DMS114 treated with DMSO at 0.1 percent for 48 hours (cell line): ENCODE data around the gene CFAP61.
"Not testable (repeated sequence)": the region's sequence is repeated elsewhere in the genome, so short reads cannot be mapped to it uniquely, and the experiment has no call there.

ENCODE experiments used
- DNase-seq: peaks from one replicate; lab custom pipeline; 2025; ENCODE audit not compliant: unreplicated experiment; lab: John Stamatoyannopoulos, UW

Gene CFAP61

DNA sequence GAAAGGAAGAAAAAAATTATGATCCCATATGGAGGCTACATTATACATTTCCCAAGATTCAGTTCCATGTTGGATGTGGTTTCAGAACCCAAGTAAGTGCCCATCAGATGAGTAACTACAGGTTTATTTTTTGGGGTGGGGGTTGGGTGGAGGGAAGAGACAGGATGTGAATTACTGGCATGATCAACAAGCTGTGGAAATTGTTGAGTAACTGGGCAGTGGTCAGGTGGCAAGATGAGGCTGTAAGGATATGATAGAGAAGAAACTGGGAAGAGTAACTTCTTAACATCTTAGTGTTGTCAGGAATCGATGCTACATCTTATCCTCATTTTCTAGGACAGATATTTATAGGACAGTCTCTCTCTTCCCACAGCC is 153.5 kb downstream of the CFAP61 start:
- DNase-seq, result no peak

DNA sequence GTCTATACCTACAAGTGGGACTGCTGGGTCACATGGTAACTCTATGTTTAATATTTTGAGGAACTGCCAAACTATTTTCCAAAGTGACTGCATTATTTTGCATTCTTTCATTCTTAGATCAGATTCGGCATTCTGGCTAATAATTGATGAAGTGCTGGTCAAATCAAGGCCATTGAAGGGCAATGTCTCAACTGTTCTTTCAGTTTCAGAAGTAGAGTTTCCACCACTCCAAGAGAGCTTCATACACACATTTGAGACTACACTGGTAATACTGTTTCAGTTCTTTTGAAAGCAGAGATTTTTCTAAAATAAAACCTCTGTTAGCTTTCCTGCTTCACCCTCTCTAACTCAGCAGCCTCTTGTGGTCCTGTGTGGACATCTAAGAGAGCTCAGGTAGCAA is 154.5 kb downstream of the CFAP61 start:
- DNase-seq, result no peak

DNA sequence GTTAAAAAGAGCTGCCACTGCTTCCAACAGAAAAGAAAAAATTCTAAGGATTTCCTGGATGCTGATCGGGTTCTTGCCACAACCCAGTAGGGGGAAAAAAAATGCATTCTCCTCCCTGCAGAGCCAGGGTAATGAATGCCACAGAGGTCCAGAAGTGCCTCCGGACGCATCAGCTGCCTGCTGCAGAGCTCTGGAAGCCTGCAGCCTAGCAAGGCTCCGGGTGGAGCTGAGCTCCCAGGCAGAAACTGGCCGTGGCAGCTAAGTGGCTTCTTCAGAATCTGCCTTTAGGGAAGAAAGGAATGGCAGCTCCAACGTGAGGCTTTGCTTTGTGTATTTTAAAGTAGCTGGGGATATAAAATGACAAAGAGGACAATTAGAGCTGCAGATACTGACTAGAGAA is 155.0 kb downstream of the CFAP61 start:
- DNase-seq, result no peak

DNA sequence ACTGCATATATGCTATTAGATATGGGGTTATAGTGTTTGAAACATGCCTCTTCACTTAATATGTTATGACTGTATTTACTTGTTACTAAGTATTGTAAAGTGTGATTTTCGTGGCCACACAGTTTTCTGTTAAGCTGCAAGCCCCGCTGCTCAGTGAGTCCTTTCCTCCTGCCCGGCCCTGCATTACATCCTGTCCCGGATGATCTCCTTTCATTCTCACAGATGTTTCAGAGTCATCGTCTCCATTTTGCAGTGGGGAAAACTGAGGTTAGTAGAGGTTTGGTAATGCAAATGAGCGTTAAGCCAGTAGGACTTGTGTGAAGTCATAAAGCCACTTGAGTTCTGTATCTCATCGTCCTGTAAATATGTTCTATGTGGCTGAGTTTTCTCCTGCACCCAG is 155.5 kb downstream of the CFAP61 start:
- no peak for DNase-seq

DNA sequence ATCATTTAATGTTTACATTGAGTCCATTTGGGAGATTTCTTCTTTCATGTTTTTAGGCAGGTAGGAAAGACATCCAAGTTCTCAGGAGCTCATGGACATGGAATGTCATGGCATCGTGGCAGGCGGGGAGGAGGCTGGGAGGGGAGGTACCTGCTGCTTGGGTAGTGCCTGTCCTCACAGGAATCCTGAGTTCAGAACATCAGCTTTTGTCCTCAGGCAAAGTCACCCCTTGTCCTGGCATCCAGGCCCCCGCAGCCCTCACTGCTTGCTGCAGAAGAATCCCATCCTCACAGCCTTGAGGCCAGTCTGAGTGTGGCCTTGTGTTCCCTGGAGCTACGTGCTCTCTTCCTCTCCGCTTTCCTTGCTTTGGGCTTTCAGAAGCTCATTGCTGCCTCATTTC is 157.4 kb downstream of the CFAP61 start:
- no peak for DNase-seq

DNA sequence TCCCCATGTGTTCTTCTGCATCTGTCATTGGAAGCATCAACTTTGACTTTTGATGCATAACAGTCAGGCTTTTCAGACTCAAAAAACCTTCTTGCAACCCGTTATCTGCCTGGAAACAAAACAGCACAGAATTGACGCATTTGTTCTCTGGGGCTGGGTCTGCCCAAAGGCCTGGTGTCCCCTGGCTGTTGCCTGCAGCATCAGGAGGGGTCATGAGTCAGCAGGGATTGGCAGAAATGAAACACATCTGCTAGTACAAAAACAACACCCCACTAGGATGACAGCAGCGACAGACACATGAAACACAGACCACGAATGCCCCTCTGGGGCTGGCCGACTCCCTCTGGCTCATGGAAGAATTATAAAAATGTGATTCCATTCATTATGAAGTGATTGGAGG is 158.0 kb downstream of the CFAP61 start:
- DNase-seq, result no peak

DNA sequence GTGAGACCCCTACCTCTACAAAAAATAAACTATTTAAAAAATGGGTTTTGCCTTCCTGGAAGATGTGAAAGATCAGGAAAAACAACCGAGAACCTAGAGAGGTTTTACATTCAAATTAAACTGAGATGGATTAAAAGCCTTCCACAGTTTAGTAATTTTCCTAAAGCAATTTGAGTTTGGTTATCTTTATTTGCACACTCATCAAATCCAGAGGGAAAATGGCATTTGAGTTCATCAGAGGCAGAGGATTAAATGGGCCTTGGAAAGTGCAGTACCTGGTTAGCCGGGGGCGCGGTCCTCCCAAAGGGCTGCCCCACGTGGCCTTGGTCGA is 158.6 kb downstream of the CFAP61 start:
- no peak for DNase-seq

DNA sequence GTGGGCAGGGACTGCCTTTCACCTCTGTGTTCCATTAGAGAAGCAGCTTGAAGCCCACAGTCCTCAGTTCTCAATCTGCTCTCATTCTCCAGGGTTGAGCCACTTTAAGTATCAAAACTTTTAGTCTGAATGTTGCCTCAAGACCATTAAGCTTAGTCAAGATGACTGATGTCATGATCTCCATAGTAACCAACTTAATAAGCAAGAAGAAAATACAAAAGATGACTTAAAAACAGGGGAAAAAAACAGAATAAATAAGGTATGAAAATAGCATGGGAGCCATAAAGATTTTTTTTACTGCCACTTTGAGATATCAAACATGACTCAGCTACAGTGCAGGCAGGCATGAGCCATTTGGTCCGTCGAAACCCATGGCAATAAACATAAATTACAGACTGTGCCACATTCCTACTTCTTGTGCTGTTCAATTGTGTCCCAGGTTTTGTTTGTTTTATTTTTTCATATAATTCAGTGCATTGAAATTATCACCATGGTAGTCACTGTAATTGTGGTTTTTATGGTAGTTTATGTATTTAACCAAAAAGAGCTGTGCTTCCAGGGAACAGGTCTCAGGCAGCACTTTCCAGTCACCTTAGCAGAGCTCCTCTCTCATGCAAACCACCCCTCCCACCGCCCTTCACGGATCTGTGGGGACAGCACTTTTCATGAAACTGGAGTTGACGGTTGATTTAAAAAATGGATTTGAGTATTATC is 159.1 kb downstream of the CFAP61 start:
- DNase-seq, result no peak

DNA sequence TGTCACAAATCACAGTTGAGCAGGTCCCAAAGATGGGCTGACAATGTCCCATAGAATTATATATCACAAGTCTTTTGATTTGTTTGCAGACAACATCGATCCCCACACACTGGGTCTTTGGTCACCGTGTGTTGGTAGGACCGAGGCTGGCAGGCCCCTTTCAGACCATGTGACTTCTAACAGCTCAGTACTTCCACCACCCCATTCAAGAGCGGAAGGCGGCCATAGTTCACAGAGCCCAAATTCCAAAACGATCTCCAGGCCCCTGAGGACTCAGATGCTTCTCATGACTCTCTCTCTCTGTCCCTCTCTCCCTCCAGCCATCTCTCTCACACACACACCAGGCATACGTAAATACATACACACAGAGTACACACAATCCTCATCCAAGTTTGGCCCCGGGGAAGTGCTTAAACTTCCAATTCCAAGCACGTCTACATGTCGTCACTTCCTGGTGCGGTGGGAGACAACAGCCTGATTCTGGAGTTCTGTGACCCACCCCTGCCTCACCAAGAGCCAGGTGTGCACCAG is 159.7 kb downstream of the CFAP61 start:
- no peak for DNase-seq

DNA sequence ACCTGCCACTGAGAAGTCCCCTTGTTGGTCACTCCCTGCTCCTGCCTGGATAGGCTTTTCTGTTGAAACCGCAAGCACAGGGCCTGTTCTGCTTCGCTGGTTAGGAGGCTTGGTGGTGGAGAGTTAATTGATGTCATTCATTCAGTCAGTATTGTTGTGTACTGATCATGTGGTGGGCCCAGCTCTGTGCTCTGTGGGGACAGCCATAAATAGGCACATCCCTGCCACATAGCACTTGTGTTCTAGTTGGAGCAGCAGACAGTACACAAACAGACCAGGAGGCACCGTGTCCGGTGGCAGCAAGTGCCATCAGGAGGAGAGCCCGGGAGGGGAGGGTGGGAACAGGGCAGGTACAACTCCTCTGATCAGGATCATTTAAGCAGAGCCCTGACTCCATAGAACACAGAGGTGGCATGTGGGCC is 160.4 kb downstream of the CFAP61 start:
- no peak for DNase-seq

DNA sequence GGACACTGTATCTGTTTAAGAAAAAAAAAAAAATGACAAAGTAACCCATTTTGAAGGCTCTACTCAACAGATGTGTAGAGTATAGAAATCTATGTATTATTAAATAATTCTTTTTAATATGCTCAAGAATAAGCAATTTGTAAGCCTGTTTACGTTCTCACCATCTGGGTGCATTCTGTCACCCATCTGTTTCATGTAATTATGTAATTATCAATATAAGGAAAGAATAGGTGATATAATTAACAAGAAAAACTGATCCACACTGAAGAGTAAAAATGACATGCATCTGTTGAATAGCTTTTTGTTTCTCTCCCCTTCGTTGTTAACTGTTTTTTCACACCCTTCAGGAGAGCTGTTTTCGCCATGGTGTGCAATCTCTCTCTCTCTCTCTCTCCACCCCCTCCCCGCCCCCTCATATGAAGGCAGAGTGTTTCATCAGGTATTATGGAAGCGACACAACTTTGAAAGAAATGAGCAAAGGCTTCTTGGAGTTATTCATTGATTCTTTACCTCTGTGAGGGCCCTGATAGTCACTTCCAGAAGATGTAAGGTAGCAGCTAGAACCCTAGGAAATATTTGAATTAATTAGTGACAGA is 161.3 kb downstream of the CFAP61 start:
- DNase-seq, result no peak

DNA sequence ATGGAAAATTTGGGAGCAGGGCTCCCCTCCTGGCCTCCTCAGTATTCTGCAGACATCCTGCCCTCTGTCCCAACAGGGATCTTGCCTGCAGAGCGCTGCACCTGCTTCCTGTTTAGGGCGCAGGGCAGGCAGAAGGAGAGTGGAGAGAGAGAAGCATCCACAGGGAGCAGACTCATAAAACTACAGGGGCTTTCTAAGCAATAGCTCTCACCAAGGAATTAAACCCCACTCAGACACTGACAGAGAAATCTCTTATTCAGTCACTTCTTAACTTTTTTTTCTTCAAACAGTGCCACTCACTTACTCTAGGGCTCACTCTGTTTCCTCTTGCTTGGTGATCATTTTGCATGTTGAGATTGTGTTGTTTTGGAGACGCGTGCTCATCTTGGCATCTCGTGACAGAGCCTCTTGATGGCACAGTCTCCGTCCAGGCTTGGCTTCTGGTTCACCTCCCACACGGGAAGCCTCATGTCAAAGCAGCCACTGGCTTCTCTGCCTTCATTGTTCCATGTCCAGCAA is 162.5 kb downstream of the CFAP61 start:
- DNase-seq, result no peak

DNA sequence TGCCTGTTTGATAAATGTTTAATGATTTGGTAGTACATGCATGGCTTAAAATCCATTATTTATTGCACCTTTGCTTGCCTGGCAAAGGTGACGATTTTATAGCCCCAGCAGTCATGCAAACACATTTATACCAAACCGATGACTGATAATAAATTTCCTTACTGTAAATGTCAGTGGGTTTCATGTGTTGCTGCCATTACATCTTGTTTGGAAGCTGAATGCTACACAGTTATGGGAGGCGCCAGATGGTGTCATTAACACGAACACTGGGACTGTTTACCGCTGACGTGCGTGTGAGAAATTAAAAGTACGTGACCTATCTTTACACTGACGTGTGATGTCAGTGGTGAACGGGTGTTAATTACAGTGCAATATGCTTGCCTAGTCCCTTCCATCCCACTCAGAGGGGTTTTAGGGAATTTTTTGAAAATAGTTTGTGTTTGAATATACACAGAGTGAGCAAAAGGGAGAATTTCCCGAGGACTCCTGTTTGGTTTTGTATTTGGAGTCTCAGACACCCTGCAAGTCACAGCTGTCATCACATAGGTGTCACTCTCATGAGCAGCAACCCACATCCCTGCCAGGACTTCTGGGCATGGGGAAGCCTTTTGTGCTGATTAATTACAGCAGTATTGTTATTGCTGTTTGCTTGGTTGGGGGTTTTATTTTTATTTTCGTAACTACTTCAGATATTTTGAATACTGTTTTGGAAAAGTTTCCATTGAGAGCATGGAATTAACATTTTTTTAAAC is 163.8 kb downstream of the CFAP61 start:
- no peak for DNase-seq

DNA sequence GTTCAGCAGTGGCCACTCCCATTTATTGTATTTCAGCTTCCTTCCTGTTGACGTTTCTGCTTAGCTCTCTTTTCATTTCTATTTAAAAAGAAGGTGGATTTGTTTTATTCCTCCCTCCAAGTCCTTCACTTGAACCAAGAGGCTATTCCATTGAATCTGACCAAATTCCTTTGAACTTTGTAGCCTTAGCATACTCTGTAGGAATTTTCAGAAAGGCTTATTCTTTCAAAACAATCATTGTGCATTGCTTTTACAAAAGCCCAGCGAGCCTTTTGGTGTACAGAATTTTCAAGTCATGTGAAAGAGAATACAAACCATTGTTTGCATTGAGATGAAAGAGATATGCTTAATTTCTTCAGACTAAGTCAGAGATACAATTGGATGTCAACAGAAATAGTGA is 164.6 kb downstream of the CFAP61 start:
- no peak for DNase-seq

DNA sequence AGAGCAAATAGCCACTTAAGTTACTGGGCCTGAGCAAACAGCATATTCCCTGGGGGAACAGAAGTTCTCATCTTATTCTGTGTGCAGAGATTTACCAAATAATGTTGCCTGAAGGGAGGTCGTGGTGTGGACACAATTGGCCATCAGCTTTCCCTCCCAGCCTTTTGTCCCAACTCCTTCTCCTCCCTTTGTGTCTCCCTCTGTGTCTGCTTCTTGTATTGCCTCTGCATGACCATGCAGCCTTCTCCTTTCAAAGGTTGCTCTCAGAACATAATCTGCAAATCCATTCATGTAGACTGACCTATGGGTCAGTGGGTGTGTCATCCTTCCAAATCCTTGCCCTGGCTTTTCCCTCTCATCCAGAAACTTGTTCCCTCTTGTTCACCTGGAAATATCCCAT is 165.3 kb downstream of the CFAP61 start:
- DNase-seq, result no peak

DNA sequence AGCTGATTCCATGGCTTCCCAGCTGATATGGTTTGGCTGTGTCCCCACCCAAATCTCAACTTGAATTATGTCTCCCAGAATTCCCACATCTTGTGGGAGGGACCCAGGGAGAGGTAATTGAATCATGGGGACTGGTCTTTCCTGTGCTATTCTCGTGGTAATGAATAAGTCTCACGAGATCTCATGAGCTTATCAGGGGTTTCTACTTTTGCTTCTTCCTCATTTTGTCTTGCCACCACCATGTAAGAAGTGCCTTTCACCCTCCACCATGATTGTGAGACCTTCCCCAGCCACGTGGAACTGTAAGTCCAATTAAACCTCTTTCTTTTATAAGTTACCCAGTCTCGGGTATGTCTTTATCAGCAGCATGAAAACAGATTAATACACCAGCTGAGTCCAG is 165.8 kb downstream of the CFAP61 start:
- DNase-seq, result not testable (repeated sequence)

DNA sequence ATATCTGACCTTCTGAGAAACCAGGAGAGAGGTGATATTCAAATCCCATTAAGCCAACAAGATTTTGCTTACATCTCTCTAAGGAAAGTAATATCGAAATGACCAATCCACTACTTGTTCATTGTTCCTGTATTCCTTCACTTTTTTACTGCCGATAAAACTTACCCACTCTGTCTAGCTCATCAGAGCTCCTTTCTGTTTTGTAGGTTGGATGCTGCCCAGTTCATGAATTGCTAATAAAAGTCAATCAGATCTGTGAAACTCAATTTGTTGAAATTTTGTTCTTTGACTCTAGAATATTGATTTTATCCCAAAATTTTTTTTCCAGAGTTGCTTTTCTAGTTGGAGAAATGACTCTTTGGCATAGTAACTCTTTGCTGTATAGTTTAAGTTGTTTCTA is 166.7 kb downstream of the CFAP61 start:
- DNase-seq, result no peak

DNA sequence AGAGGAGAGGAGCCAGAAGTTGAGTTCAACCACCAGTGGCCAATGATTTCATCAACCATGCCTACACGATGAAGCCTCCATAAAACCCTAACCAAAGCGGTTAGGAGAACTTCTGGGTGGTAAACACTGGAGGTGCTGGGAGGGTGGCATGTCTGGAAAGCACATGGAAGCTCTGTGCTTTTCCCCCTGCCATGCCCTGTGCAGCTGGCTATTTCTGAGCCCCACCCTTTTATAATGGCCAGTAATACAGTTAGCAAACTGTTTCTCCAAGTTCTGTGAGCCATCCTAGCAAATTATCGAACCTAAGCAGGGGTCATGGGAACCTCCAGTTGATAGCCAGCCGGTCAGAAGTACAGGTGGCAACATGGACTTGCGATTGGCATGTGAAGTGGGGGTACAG is 167.8 kb downstream of the CFAP61 start:
- DNase-seq, result no peak

DNA sequence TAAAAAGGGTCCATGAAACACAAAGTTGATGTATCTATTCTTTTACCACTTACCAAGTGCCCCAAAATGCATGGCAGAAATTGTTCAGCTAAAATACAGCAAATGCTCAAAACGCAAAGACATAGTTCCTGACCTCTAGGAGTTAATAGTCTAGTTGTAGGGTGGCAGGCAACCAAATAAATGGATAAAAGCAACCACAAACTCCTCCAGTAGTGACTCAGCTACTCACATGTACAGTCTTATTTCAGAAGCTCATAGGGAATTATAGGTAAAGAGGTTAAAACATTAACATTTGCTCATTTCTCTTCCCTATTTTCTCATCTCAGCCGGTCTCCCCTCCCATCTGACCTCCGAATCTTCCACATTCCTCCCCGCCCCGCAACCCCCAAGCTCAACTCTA is 171.6 kb downstream of the CFAP61 start:
- DNase-seq, result no peak

DNA sequence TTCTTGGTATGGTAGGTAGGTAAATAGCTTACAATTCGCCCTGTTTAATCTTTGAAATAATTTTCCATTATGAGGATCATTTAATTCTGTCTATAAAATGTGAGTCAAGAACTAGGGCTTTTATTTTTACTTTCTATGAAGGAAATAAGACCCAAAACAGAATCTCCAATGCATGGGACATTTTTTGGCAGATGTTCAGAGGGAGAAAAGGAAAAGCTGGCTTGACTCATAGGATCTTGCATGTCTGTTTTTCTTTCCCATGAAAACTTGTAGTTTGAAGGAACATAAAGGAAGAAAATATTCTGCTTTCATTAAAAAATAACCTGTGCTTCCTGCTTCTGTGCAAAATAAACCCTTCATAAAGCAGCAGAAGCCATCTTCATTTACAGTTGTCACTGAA is 172.5 kb downstream of the CFAP61 start:
- DNase-seq, result no peak

DNA sequence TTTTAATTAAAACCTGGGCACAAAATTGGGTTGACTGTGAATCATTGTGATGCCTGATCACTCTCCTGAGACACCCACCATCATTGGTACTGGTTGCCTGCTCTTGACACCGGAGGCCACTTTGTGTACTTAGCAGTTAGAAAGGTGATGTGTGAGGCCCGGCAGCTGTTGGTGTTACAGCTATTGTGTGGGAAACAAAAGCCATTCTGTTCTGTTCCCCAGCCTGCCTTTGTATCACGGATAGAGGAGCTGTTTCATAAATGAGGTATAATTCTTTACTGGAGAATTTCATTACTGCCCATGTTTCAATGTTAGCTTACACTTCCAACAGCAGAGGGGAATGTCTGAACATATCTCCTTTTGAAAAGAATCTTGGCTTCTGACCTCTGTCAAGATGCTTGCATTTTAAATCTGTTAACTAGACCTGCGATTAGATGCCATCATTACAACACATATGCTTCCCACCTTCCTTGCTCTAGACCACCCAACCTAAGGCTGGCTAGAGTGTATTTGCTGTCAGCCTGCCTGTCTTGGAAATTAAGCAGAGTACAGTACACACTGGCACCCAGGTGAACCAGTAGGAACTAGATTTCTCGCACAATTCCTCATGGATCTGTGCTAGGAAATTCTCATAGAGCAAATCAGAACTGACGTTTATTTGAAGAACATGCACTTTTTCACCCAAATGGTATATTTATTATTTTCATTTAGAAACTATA is 173.2 kb downstream of the CFAP61 start:
- no peak for DNase-seq
